Hepatocyte (in vitro differentiated cells): ENCODE measurements around the gene PRADC1. TPM values are rescaled to one million over a fixed set of nuclear protein-coding genes. Genes with fewer than 3 reads are reported as not detected.

Experiments used
- DNase-seq: peaks from one replicate; pipeline ENCODE4 v3.0.0-alpha.2; 2016; ENCODE audit warnings: low spot score
- H2AFZ ChIP-seq: fragments of 200-600 bp; sonication (generic); 2 replicates; pipeline ENCODE4 v1.6.0; 2016; ENCODE audit warnings: antibody characterized with exemption, mild to moderate bottlenecking
- H3K27ac ChIP-seq: fragments of 200-600 bp; sonication (generic); 2 replicates; pipeline ENCODE4 v1.5.1; 2016; ENCODE audit warnings: mild to moderate bottlenecking
- H3K27me3 ChIP-seq: fragments of 200-600 bp; sonication (generic); 2 replicates; pipeline ENCODE4 v1.6.1; 2016
- H3K36me3 ChIP-seq: fragments of 200-600 bp; sonication (generic); replicated peaks from 2 replicates; pipeline ENCODE4 v1.5.1; 2016; ENCODE audit warnings: low read depth; ENCODE audit not compliant: insufficient read depth
- H3K4me1 ChIP-seq: fragments of 200-600 bp; sonication (generic); 2 replicates; pipeline ENCODE4 v1.5.1; 2016; ENCODE audit warnings: mild to moderate bottlenecking, moderate library complexity; ENCODE audit not compliant: insufficient read depth
- H3K4me2 ChIP-seq: fragments of 200-600 bp; sonication (generic); 2 replicates; pipeline ENCODE4 v1.6.0; 2016
- H3K4me3 ChIP-seq: fragments of 200-600 bp; sonication (generic); 2 replicates; pipeline ENCODE4 v1.5.1; 2016; ENCODE audit warnings: mild to moderate bottlenecking
- H3K79me2 ChIP-seq: fragments of 200-600 bp; sonication (generic); 2 replicates; pipeline ENCODE4 v1.6.0; 2017; ENCODE audit warnings: mild to moderate bottlenecking
- H3K9me2 ChIP-seq: fragments of 200-600 bp; sonication (generic); replicated peaks from 2 replicates; pipeline ENCODE4 v1.6.0; 2017; ENCODE audit warnings: mild to moderate bottlenecking; ENCODE audit not compliant: insufficient read depth
- H3K9me3 ChIP-seq: fragments of 200-600 bp; sonication (generic); 2 replicates; pipeline ENCODE4 v1.5.1; 2016; ENCODE audit warnings: low read depth, mild to moderate bottlenecking
- H4K20me1 ChIP-seq: fragments of 200-600 bp; sonication (generic); 2 replicates; pipeline ENCODE4 v1.6.0; 2016; ENCODE audit warnings: mild to moderate bottlenecking; ENCODE audit not compliant: insufficient read depth, poor library complexity, severe bottlenecking
- EZH2 ChIP-seq: fragments of 200-600 bp; sonication (generic); IDR thresholded peaks from 2 replicates; pipeline ENCODE4 v1.6.1; 2016; ENCODE audit warnings: antibody characterized with exemption, mild to moderate bottlenecking, borderline replicate concordance
- EZH2phosphoT487 ChIP-seq: fragments of 200-600 bp; sonication (generic); IDR thresholded peaks from one replicate; pipeline ENCODE4 v1.6.1; 2018; ENCODE audit warnings: antibody characterized with exemption, mild to moderate bottlenecking, low read depth, moderate library complexity; ENCODE audit not compliant: unreplicated experiment, severe bottlenecking
- WGBS: methylation state at CpG from one replicate; pipeline ENCODE4 v1.1.6; 2016; ENCODE audit warnings: low lambda C conversion rate; ENCODE audit errors: missing lambda C conversion rate; 5-methylcytosine and 5-hydroxymethylcytosine counted together
- polyA plus RNA-seq: library from polyadenylated mRNA; unstranded; fragments of >200 nt; fragmentation: Nextera tagmentation; extraction: Ambion mirVana; gene quantifications from 2 replicates; pipeline ENCODE4 v1.2.1, GENCODE V29; 2016
- total RNA-seq: library from RNA; depleted of rRNA; stranded (reverse); fragments of >200 nt; gene quantifications from 2 replicates; pipeline ENCODE4 v1.2.3, GENCODE V29; 2014
- TF ChIP-seq, protein P1 (sequence below): fragments of 200-600 bp; sonication (generic); IDR thresholded peaks from 2 replicates; pipeline ENCODE4 v1.5.1; 2016; ENCODE audit warnings: antibody characterized with exemption, mild to moderate bottlenecking; ENCODE audit not compliant: poor library complexity

Gene PRADC1
- total and polyA plus RNA-seq, 2 experiments from 2014 or later, result 36.6 to 39.7 TPM

DNA sequence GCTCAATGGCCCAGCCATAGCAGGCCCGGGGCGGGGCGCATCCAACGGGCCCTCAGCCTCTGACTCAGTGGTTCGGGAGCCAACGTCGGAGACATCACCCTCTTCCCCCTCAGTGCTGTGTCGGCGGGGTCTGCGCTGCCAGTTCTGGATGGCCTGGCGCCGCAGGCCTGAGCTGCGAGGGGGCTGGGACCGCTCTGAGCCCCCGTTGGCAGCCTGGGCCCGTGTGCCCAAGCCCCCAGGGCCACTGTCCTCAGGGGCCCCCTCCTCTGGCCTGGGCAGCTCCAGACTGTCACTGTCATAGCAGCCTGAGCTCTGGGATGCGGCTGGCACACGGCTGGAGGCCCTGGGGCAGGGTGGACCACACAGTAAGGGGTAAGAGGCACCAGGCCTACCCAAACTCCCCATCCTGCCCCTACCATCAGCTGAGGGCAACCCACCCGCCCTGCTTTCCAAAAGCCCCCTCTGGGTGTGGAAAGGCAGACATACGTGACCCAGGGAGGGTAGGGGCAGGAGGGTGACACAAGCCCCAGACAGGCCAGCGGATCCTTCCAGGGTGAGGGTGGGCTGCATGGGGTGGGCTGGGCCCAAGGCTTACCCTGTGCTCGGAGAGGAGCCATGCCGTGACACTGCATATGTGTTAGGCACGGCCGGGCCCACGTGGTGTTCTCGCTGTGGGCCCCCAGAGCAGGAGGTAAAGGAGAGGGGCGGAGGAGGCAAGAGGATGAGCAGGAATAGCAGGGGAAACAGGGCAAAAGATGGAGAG, 32.4 kb upstream of the PRADC1 start:
- H3K9me3 ChIP-seq, result no peaks in the 10 kb centered on the region
- no peaks in the 10 kb centered on the region for H3K79me2 ChIP-seq
- H3K27ac ChIP-seq, result no peak overlapping the region
- WGBS, result 95% methylated on average over 22 of the region's 28 CpGs
- DNase-seq, result no peak
- no peaks in the 10 kb centered on the region for H3K36me3 ChIP-seq
- no peak overlapping the region for H2AFZ ChIP-seq
- peaks cover 29% of the 10 kb centered on the region for H3K27me3 ChIP-seq
- H3K4me1 ChIP-seq, result peaks cover 10% of the 10 kb centered on the region
- H4K20me1 ChIP-seq, result no peaks in the 10 kb centered on the region
- TF ChIP-seq, protein P1, sequence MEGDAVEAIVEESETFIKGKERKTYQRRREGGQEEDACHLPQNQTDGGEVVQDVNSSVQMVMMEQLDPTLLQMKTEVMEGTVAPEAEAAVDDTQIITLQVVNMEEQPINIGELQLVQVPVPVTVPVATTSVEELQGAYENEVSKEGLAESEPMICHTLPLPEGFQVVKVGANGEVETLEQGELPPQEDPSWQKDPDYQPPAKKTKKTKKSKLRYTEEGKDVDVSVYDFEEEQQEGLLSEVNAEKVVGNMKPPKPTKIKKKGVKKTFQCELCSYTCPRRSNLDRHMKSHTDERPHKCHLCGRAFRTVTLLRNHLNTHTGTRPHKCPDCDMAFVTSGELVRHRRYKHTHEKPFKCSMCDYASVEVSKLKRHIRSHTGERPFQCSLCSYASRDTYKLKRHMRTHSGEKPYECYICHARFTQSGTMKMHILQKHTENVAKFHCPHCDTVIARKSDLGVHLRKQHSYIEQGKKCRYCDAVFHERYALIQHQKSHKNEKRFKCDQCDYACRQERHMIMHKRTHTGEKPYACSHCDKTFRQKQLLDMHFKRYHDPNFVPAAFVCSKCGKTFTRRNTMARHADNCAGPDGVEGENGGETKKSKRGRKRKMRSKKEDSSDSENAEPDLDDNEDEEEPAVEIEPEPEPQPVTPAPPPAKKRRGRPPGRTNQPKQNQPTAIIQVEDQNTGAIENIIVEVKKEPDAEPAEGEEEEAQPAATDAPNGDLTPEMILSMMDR, result no peak
- TF ChIP-seq EZH2phosphoT487 (no peak), EZH2 (no peak)
- H3K4me2 ChIP-seq, result no peak overlapping the region
- no peaks in the 10 kb centered on the region for H3K9me2 ChIP-seq
- H3K4me3 ChIP-seq, result no peak overlapping the region

DNA sequence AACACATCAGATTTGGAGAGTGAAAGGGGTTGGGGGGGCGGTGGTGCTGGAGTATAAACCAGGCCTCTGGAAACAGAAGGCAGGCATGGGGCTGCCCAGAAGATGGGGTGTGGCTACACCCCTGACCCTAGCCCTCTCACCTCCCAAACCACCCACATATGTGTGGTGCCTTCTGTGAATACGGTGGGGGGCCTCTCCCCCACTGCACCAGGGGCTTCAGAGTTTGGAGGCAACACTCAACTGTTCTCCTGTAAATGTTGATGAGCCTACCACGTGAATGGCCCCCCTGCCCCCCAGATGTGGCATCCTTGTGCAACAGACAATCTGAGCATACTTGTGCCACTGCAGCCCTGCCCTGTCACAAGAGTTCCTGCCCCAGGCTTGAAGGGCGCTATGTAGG, 31.7 kb upstream of the PRADC1 start:
- H3K36me3 ChIP-seq, result no peaks in the 10 kb centered on the region

DNA sequence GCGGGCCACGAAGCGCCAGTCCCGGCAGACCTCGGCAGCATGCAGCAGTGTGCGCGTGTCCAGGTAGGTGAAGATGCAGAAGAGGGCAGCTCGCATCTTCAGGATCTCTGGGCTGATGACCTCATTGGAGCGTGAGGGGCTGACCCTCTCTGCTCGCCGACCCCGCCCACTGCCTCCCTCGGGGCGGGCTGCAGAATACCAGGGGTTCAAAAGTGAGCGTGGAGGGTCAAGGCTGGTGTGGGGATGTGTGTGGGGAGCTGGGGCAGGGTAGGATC, 31.2 kb upstream of the PRADC1 start:
- Histone ChIP-seq H3K9me2 (no peaks in the 10 kb centered on the region), H3K4me3 (no peak overlapping the region), H3K79me2 (no peaks in the 10 kb centered on the region), H3K27me3 (peaks cover 20% of the 10 kb centered on the region), H3K4me2 (no peak overlapping the region), H3K36me3 (no peaks in the 10 kb centered on the region), H3K4me1 (peaks cover 10% of the 10 kb centered on the region), H4K20me1 (no peaks in the 10 kb centered on the region), H3K9me3 (no peaks in the 10 kb centered on the region), H2AFZ (no peak overlapping the region), H3K27ac (no peak overlapping the region)
- DNase-seq, result no peak
- 89% methylated on average over 15 of the region's 15 CpGs for WGBS
- TF ChIP-seq EZH2 (no peak), EZH2phosphoT487 (no peak)
- TF ChIP-seq, protein P1, result no peak

More for the DNA sequence above, 31.7 kb upstream of the PRADC1 start:
- WGBS, result 91% methylated on average over 4 of the region's 4 CpGs
- Histone ChIP-seq H4K20me1 (no peaks in the 10 kb centered on the region), H3K27ac (no peak overlapping the region), H3K4me3 (no peak overlapping the region), H3K9me3 (no peaks in the 10 kb centered on the region), H3K9me2 (no peaks in the 10 kb centered on the region), H3K4me1 (peaks cover 10% of the 10 kb centered on the region), H2AFZ (no peak overlapping the region), H3K79me2 (no peaks in the 10 kb centered on the region), H3K4me2 (no peak overlapping the region), H3K27me3 (peaks cover 23% of the 10 kb centered on the region)
- TF ChIP-seq, protein P1, result no peak
- TF ChIP-seq EZH2phosphoT487, result no peak
- no peak for TF ChIP-seq EZH2
- DNase-seq, result no peak
